Peyer's patch (tissue), 4 donors: ENCODE measurements around the gene MRPL4. TPM values are rescaled to one million over a fixed set of nuclear protein-coding genes. Genes with fewer than 3 reads are reported as not detected.

Experiments used
- DNase-seq, 3 donors: peaks; one replicate each; pipeline ENCODE4 v3.0.0-alpha.2; 2017 to 2019
- H3K27ac ChIP-seq, 4 donors: fragments of 200-600 bp; sonication (generic); one replicate each; pipeline ENCODE4 v1.5.1; 2016 to 2019
- H3K27me3 ChIP-seq, 2 donors: fragments of 200-600 bp; sonication (generic); one replicate each; pipeline ENCODE4 v1.5.1; 2019
- H3K36me3 ChIP-seq, 3 donors: fragments of 200-600 bp; sonication (generic); one replicate each; pipeline ENCODE4 v1.5.1; 2016 to 2019
- H3K4me1 ChIP-seq, 4 donors: fragments of 200-600 bp; sonication (generic); one replicate each; pipeline ENCODE4 v1.5.1; 2016 to 2019
- H3K4me3 ChIP-seq, 4 donors: fragments of 200-600 bp; sonication (generic); 1 replicate in 3 of 4; 2 replicates in 1 of 4; pipeline ENCODE4 v1.5.1; 2016 to 2019; ENCODE audit warnings: mild to moderate bottlenecking in 1 of 4
- H3K9me3 ChIP-seq, 4 donors: fragments of 200-600 bp; sonication (generic); one replicate each; pipeline ENCODE4 v1.5.1; 2016 to 2019; ENCODE audit warnings: mild to moderate bottlenecking in 1 of 4
- CTCF ChIP-seq, 6 experiments: fragments of 450-650 bp in 4 of 6; fragments of 200-600 bp in 2 of 6; sonication (generic) in 1 of 6; IDR thresholded peaks; one replicate each; pipeline ENCODE4 v1.5.1; 2017 to 2019; ENCODE audit warnings: antibody characterized with exemption in 6 of 6, mild to moderate bottlenecking in 3 of 6, moderate library complexity in 1 of 6
- POLR2A ChIP-seq, 2 donors: fragments of 450-650 bp; IDR thresholded peaks; one replicate each; pipeline ENCODE4 v1.5.1; 2017; ENCODE audit warnings: antibody characterized with exemption in 2 of 2, mild to moderate bottlenecking in 2 of 2, moderate library complexity in 2 of 2
- total RNA-seq, 4 donors: library from RNA; depleted of rRNA; stranded (reverse); fragments of >200 nt; gene quantifications; one replicate each; pipeline ENCODE4 v1.1.0, GENCODE V29; 2016

MRPL4 gene
- total RNA-seq, 4 donors from 2014 or later: 43.8 to 49.6 (median 45.3) TPM

GRCh38 chr19:10259162-10259905 lies 7.3 kb downstream of the MRPL4 start:
- H3K9me3 ChIP-seq: no peaks in the 10 kb centered on the region
- no peak overlapping the region for H3K4me3 ChIP-seq
- peaks cover 0 to 44% (median 0%) of the 10 kb centered on the region in 3 donors for H3K36me3 ChIP-seq
- peak; percentile 79 to 96 (median 96) for DNase-seq
- H3K27me3 ChIP-seq: no peaks in the 10 kb centered on the region
- H3K27ac ChIP-seq: no peak overlapping the region
- peak; percentile 40 to 73 (median 62) for TF ChIP-seq CTCF (IDR thresholded peaks at IDR 0.05)
- no peak for TF ChIP-seq POLR2A (IDR thresholded peaks at IDR 0.05)
- no peaks in the 10 kb centered on the region for H3K4me1 ChIP-seq

- Histone ChIP-seq H3K9me3 (no peaks in the 10 kb centered on the region), H3K27ac (no peak overlapping the region), H3K36me3 (peaks cover 0 to 36% (median 0%) of the 10 kb centered on the region in 3 donors), H3K4me3 (no peak overlapping the region), H3K27me3 (no peaks in the 10 kb centered on the region), H3K4me1 (no peaks in the 10 kb centered on the region)
- DNase-seq: no peak
- TF ChIP-seq CTCF (IDR thresholded peaks at IDR 0.05): no peak
- TF ChIP-seq POLR2A (IDR thresholded peaks at IDR 0.05): no peak
Measured at GRCh38 chr19:10260141-10260584, 8.1 kb downstream of the MRPL4 start.

- Histone ChIP-seq H3K36me3 (peaks cover 0 to 11% (median 0%) of the 10 kb centered on the region in 3 donors), H3K27me3 (no peaks in the 10 kb centered on the region), H3K4me1 (no peaks in the 10 kb centered on the region), H3K27ac (no peak overlapping the region), H3K4me3 (no peak overlapping the region), H3K9me3 (no peaks in the 10 kb centered on the region)
- no peak for DNase-seq
- TF ChIP-seq CTCF (IDR thresholded peaks at IDR 0.05) (no peak), POLR2A (IDR thresholded peaks at IDR 0.05) (no peak)
Measured at GRCh38 chr19:10262771-10263170, 10.8 kb downstream of the MRPL4 start.

- H3K36me3 ChIP-seq: no peaks in the 10 kb centered on the region
- TF ChIP-seq CTCF (IDR thresholded peaks at IDR 0.05) (no peak), POLR2A (IDR thresholded peaks at IDR 0.05) (no peak)
Measured at GRCh38 chr19:10266706-10267105, 14.7 kb downstream of the MRPL4 start.

GRCh38 chr19:10268071-10268470 lies 16.1 kb downstream of the MRPL4 start:
- Histone ChIP-seq H3K36me3 (no peaks in the 10 kb centered on the region), H3K9me3 (no peaks in the 10 kb centered on the region), H3K4me1 (peaks cover 0 to 15% (median 3%) of the 10 kb centered on the region in 4 donors), H3K27ac (peak overlapping the region in 2 of 4 donors; percentile 30 to 57), H3K4me3 (no peak overlapping the region), H3K27me3 (no peaks in the 10 kb centered on the region)
- no peak for DNase-seq
- no peak for TF ChIP-seq CTCF (IDR thresholded peaks at IDR 0.05)
- TF ChIP-seq POLR2A (IDR thresholded peaks at IDR 0.05): no peak

More at GRCh38 chr19:10266706-10267105, 14.7 kb downstream of the MRPL4 start:
- Histone ChIP-seq H3K4me3 (no peak overlapping the region), H3K27me3 (no peaks in the 10 kb centered on the region), H3K4me1 (peaks cover 0 to 15% (median 3%) of the 10 kb centered on the region in 4 donors), H3K9me3 (no peaks in the 10 kb centered on the region), H3K27ac (no peak overlapping the region)
- DNase-seq: no peak
